SK-N-MC (cell line): ENCODE measurements around the gene CBX6.

Source experiments
- EZH2 ChIP-seq: fragments of 200-600 bp; sonication (generic); IDR thresholded peaks from one replicate; pipeline ENCODE4 v1.6.1; 2017; ENCODE audit warnings: antibody characterized with exemption
- FOXP2 ChIP-seq: optimal IDR thresholded peaks from 2 replicates; pipeline ENCODE3; 2011; ENCODE audit warnings: mild to moderate bottlenecking, moderate library complexity; ENCODE audit not compliant: insufficient read depth; ENCODE audit errors: extremely low read length, control extremely low read depth
- POLR2AphosphoS5 ChIP-seq: IDR thresholded peaks from 2 replicates; pipeline ENCODE4 v1.6.1; 2012; ENCODE audit warnings: mild to moderate bottlenecking, low read depth, low read length, borderline replicate concordance

DNA sequence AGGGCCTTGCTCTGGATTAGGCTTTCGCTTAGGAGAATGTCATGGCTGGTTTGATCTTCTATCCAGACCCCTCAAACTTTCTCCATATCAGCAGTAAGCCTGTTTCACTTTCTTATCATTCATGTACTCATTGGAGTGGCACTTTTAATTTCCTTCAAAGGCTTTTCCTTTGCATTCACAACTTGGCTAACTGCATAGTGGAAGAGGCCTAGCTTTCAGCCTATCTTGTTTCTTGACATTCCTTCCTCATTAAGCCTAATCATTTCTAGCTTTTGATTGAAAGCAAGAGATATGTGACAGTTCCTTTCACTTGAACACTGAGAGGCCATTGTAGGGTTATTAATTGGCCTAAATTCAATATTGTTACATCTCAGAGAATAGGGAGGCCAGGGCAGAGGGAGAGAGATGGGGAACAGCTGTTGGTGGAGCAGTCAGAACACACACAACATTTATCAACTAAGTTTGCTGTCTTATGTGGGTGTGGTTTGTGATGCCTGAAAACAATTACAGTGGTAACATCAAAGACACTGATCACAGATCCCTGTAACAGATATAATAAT lies 47.7 kb upstream of the CBX6 start:
- TF ChIP-seq EZH2 (no peak), FOXP2 (no peak), POLR2AphosphoS5 (no peak)
